Breast epithelium (tissue), 4 donors: Measurements from ENCODE around the gene SERPINA3. TPM values are rescaled to one million over a fixed set of nuclear protein-coding genes. Genes with fewer than 3 reads are reported as not detected.

Source experiments
- DNase-seq, 2 donors: peaks; one replicate each; pipeline ENCODE4 v3.0.0-alpha.2; 2019; ENCODE audit warnings: low spot score in 2 of 2
- H3K27ac ChIP-seq, 2 donors: fragments of 200-600 bp; sonication (generic) in 1 of 2; one replicate each; pipeline ENCODE4 v1.5.1; 2016 to 2019; ENCODE audit warnings: mild to moderate bottlenecking in 1 of 2
- H3K27me3 ChIP-seq, 2 donors: fragments of 200-600 bp; sonication (generic) in 1 of 2; one replicate each; pipeline versions ENCODE4 v1.5.1 to v1.6.0; 2017 to 2019; ENCODE audit warnings: control low read depth in 1 of 2, mild to moderate bottlenecking in 1 of 2
- H3K36me3 ChIP-seq: fragments of 200-600 bp; one replicate; pipeline ENCODE4 v1.5.1; 2019
- H3K4me1 ChIP-seq, 2 donors: fragments of 200-600 bp; sonication (generic); one replicate each; pipeline ENCODE4 v1.5.1; 2016 to 2019; ENCODE audit warnings: control low read depth in 1 of 2
- H3K4me3 ChIP-seq, 3 donors: fragments of 200-600 bp; sonication (generic); 1 replicate in 2 of 3; 2 replicates in 1 of 3; pipeline ENCODE4 v1.5.1; 2016 to 2019; ENCODE audit warnings: mild to moderate bottlenecking in 3 of 3, moderate library complexity in 2 of 3
- H3K9me3 ChIP-seq, 2 donors: fragments of 200-600 bp; sonication (generic) in 1 of 2; one replicate each; pipeline ENCODE4 v1.5.1; 2016 to 2019; ENCODE audit warnings: control low read depth in 1 of 2
- POLR2A ChIP-seq: fragments of 450-650 bp; IDR thresholded peaks from one replicate; pipeline ENCODE4 v1.6.1; 2016; ENCODE audit warnings: antibody characterized with exemption, mild to moderate bottlenecking, moderate library complexity
- POLR2AphosphoS5 ChIP-seq, 3 donors: sonication (generic); formaldehyde crosslinking; IDR thresholded peaks; one replicate each; pipeline ENCODE4 v1.6.1; 2017; ENCODE audit warnings: antibody characterized with exemption in 3 of 3
- intact Hi-C: fragments of 100-400 bp; cut with DNase I; formaldehyde crosslinking; loops from one replicate; pipeline ENCODE4 v1.15.1; 2023; ENCODE audit warnings: low total_unique reads
- total RNA-seq, 3 donors: library from RNA; depleted of rRNA; stranded (reverse); fragments of >200 nt; gene quantifications; one replicate each; pipeline ENCODE4 v1.1.0, GENCODE V29; 2016
- TF ChIP-seq, protein P1 (sequence below), 3 donors: fragments of 450-650 bp; IDR thresholded peaks; one replicate each; pipeline ENCODE4 v1.5.1; 2016 to 2017; ENCODE audit warnings: antibody characterized with exemption in 3 of 3, mild to moderate bottlenecking in 3 of 3, moderate library complexity in 3 of 3

SERPINA3 gene
- total RNA-seq, 3 donors from 2014 or later = 88.7 to 1,840 (median 1,497) TPM

DNA sequence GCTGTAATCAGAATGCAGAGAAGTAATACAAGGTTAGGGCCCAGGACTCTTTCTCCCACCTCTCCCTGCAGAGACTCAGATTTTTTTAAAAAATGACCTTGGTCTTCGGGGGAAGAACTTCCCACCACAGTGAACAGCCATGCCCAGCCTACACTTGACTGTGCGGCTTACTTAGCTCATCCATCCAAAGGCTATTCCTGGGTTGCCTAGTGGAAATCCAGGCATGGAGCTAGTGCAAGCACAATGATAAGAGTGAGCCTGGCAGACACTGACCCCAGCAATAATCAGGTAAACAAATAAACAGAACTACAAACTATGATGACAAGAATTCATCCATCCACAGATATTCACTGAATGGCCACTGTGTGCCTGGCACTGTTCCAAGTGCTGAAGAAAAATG is 16.3 kb upstream of the SERPINA3 start:
- DNase-seq = no peak
- H3K36me3 ChIP-seq = no peaks in the 10 kb centered on the region
- no peak overlapping the region for H3K4me3 ChIP-seq
- intact Hi-C loops = no loop called here
- H3K27ac ChIP-seq = no peak overlapping the region
- no peaks in the 10 kb centered on the region for H3K9me3 ChIP-seq
- no peaks in the 10 kb centered on the region for H3K27me3 ChIP-seq
- TF ChIP-seq POLR2AphosphoS5 (IDR thresholded peaks at IDR 0.05) = no peak
- TF ChIP-seq POLR2A = no peak
- TF ChIP-seq, protein P1, sequence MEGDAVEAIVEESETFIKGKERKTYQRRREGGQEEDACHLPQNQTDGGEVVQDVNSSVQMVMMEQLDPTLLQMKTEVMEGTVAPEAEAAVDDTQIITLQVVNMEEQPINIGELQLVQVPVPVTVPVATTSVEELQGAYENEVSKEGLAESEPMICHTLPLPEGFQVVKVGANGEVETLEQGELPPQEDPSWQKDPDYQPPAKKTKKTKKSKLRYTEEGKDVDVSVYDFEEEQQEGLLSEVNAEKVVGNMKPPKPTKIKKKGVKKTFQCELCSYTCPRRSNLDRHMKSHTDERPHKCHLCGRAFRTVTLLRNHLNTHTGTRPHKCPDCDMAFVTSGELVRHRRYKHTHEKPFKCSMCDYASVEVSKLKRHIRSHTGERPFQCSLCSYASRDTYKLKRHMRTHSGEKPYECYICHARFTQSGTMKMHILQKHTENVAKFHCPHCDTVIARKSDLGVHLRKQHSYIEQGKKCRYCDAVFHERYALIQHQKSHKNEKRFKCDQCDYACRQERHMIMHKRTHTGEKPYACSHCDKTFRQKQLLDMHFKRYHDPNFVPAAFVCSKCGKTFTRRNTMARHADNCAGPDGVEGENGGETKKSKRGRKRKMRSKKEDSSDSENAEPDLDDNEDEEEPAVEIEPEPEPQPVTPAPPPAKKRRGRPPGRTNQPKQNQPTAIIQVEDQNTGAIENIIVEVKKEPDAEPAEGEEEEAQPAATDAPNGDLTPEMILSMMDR (IDR thresholded peaks at IDR 0.05) = no peak
- peaks cover 14 to 27% of the 10 kb centered on the region in 2 donors for H3K4me1 ChIP-seq

DNA sequence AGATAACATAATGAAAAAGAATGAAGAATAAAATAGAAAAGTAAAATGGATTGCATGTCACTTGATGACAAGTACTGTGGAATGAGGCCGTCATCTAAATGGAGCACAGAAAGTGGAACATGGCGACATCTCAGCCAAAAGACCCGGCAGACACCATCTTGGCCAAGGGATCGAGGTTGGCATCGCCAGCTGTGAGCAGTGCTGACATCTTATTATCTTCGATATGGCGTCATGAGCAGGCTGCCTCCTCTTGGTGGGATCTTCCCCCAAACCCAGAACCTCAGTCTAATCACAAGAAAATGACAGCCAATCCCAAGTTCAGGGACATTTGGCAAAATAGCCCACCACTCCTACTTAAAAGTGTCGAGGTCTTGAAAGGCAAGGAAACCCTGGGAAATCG is 15.8 kb upstream of the SERPINA3 start:
- intact Hi-C loops = no loop called here
- TF ChIP-seq, protein P1 (IDR thresholded peaks at IDR 0.05) = no peak
- no peak for TF ChIP-seq POLR2AphosphoS5 (IDR thresholded peaks at IDR 0.05)
- TF ChIP-seq POLR2A = no peak

DNA sequence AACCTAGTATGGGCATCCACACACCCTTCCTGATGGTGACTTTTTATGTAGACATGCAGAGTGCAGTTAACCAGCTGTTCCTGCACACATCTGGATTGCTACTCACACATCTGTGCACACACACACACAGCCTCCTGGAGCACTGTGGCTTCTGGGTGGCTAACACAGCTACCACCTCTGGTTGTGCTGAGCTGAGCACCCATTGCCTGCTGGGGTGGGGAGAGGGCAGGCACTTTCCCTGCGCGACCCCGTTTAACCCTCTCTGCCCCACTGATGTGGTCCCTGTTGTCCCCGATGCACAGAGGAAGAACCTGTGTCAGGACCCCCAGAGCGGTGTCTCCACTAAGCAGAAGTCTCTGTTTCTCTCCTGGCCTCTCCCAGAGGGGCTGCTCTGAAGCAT is 14.4 kb upstream of the SERPINA3 start:
- H3K4me1 ChIP-seq = peaks cover 14 to 41% of the 10 kb centered on the region in 2 donors
- intact Hi-C loops = no loop called here
- TF ChIP-seq POLR2AphosphoS5 (IDR thresholded peaks at IDR 0.05) = no peak
- TF ChIP-seq POLR2A = no peak
- TF ChIP-seq, protein P1 (IDR thresholded peaks at IDR 0.05) = no peak
- no peak overlapping the region for H3K4me3 ChIP-seq
- no peaks in the 10 kb centered on the region for H3K36me3 ChIP-seq
- DNase-seq = no peak
- no peaks in the 10 kb centered on the region for H3K27me3 ChIP-seq
- H3K27ac ChIP-seq = peak overlapping the region; percentile 56 to 96
- H3K9me3 ChIP-seq = no peaks in the 10 kb centered on the region

More for the DNA sequence above, 15.8 kb upstream of the SERPINA3 start:
- Histone ChIP-seq H3K9me3 (no peaks in the 10 kb centered on the region), H3K27ac (no peak overlapping the region), H3K27me3 (no peaks in the 10 kb centered on the region), H3K36me3 (no peaks in the 10 kb centered on the region), H3K4me3 (no peak overlapping the region), H3K4me1 (peaks cover 14 to 27% of the 10 kb centered on the region in 2 donors)
- DNase-seq = no peak

DNA sequence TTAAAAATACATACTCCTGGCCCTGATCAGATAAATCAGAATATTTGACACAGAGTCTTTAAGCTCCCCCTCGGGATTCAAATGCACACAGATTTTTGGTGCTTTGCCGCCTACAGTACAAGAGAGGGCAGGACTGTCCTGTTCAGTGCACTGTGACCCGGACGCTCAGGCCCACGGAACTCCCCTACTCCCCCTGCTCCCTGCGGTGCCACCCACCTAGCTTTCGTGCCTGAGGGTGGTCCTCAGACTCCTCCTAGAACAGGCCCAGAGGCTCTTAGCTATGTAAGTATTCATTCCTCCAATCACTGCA is 13.7 kb upstream of the SERPINA3 start:
- Histone ChIP-seq H3K36me3 (no peaks in the 10 kb centered on the region), H3K27me3 (no peaks in the 10 kb centered on the region), H3K4me1 (peaks cover 14 to 41% of the 10 kb centered on the region in 2 donors), H3K4me3 (peak overlapping the region in 1 of 3 donors; percentile 44), H3K27ac (peak overlapping the region; percentile 96 to 97), H3K9me3 (no peaks in the 10 kb centered on the region)
- intact Hi-C loops = no loop called here
- DNase-seq = no peak
- TF ChIP-seq, protein P1 (IDR thresholded peaks at IDR 0.05) = no peak
- no peak for TF ChIP-seq POLR2A
- no peak for TF ChIP-seq POLR2AphosphoS5 (IDR thresholded peaks at IDR 0.05)

DNA sequence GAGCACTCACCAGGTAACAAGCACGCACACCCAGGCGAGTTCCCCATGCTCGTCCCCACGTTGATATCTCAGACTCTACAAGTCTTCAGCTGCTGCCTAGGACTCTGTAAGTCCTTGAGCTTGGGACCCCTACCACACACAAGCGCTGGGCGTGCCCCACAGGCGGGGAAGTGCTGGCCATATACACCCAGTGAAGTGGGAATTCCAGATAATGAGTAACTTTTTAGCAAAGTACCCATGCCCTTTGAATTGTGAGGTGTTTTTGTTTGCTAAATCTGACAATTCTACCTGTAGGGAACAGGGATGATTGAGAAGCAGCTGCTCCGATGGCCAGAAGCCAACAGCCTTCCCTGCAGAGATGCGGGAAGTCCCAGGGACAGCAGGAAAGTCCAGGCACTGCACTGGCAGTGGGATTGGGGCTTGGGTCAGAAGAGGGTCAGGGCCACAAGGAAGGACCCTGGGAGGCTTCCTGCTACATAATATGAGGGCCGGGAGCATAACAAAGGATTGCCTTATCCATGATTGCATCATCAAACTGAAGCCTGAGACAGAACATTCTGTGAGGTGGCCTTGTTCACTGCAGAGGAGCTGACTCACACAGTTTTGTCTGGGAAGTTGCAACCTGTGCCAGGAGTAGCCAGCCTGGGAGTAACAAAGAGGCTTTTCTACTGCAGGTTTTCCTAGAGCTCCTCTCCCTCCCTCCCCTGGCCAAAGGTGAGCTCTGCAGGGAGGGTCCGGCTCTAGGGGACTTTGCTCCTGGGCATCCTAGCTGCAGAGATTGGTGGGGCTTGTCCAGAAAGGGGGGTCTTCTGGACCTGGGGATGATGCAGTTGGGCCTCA is 13.2 kb upstream of the SERPINA3 start:
- peak; percentile 74 to 96 for DNase-seq
- H3K4me3 ChIP-seq = peak overlapping the region in 1 of 3 donors; percentile 44
- peak overlapping the region; percentile 96 to 97 for H3K27ac ChIP-seq
- H3K4me1 ChIP-seq = peaks cover 14 to 41% of the 10 kb centered on the region in 2 donors
- no peaks in the 10 kb centered on the region for H3K9me3 ChIP-seq
- TF ChIP-seq POLR2AphosphoS5 (IDR thresholded peaks at IDR 0.05) (peak; percentile 78 to 92 (median 81)), POLR2A (no peak)
- TF ChIP-seq, protein P1 (IDR thresholded peaks at IDR 0.05) = peak; percentile 32 to 75 (median 38)
- H3K36me3 ChIP-seq = no peaks in the 10 kb centered on the region
- intact Hi-C loops = no loop called here
- no peaks in the 10 kb centered on the region for H3K27me3 ChIP-seq
